ENCODE measurements around the gene DCTN3.
"Not testable (repeated sequence)": the region's sequence is repeated elsewhere in the genome, so short reads cannot be mapped to it uniquely, and the experiment has no call there.

The DCTN3 gene

GRCh38 chr9:34646211-34647083 lies 26.2 kb upstream of the DCTN3 start, which contains the start of gene GALT:
TSS of gene GALT (plus strand) at chr9:34646675. CDS start at chr9:34646705, 30 bp downstream.
- peak; percentile 80 for DNase-seq

GRCh38 chr9:34644766-34645314 lies 24.5 kb upstream of the DCTN3 start:
- no peak for DNase-seq

GRCh38 chr9:34642679-34643078 lies 22.4 kb upstream of the DCTN3 start:
- DNase-seq: no peak

GRCh38 chr9:34639322-34639721 lies 19.0 kb upstream of the DCTN3 start:
- DNase-seq: not testable (repeated sequence)

GRCh38 chr9:34638138-34638445 lies 17.8 kb upstream of the DCTN3 start:
- DNase-seq: no peak

- peak; percentile 78 for DNase-seq
Observed at GRCh38 chr9:34637356-34638137, 17.3 kb upstream of the DCTN3 start, which contains the start of gene SIGMAR1. TSS of gene SIGMAR1 (minus strand) at chr9:34637787. CDS start at chr9:34637697, 90 bp downstream.

- DNase-seq: no peak
Observed at GRCh38 chr9:34636791-34637355, 16.6 kb upstream of the DCTN3 start.

- DNase-seq: no peak
Observed at GRCh38 chr9:34635556-34635955, 15.3 kb upstream of the DCTN3 start.

GRCh38 chr9:34634551-34635248 lies 14.4 kb upstream of the DCTN3 start:
- no peak for DNase-seq

- peak; percentile 12 for DNase-seq
Observed at GRCh38 chr9:34633851-34634550, 13.7 kb upstream of the DCTN3 start.

- DNase-seq: no peak
Observed at GRCh38 chr9:34633166-34633565, 12.9 kb upstream of the DCTN3 start.

GRCh38 chr9:34630402-34631154 lies 10.3 kb upstream of the DCTN3 start:
- no peak for DNase-seq

GRCh38 chr9:34629491-34629808 lies 9.2 kb upstream of the DCTN3 start:
- DNase-seq: no peak

GRCh38 chr9:34628656-34629490 lies 8.6 kb upstream of the DCTN3 start, which contains the start of gene ARID3C:
TSS of gene ARID3C (minus strand) at chr9:34629066. CDS start at chr9:34628014, 1,052 bp downstream.
- no peak for DNase-seq

- DNase-seq: no peak
Observed at GRCh38 chr9:34627716-34628655, 7.7 kb upstream of the DCTN3 start.

GRCh38 chr9:34625186-34625486 lies 4.8 kb upstream of the DCTN3 start:
- no peak for DNase-seq

- DNase-seq: no peak
Observed at GRCh38 chr9:34624475-34625185, 4.3 kb upstream of the DCTN3 start.

GRCh38 chr9:34623374-34624235 lies 3.3 kb upstream of the DCTN3 start:
- no peak for DNase-seq

All from DMS153 (cell line).